ENCODE data around the gene TKFC.
"Not testable (repeated sequence)": the region's sequence is repeated elsewhere in the genome, so short reads cannot be mapped to it uniquely, and the experiment has no call there.

The TKFC gene

DNA sequence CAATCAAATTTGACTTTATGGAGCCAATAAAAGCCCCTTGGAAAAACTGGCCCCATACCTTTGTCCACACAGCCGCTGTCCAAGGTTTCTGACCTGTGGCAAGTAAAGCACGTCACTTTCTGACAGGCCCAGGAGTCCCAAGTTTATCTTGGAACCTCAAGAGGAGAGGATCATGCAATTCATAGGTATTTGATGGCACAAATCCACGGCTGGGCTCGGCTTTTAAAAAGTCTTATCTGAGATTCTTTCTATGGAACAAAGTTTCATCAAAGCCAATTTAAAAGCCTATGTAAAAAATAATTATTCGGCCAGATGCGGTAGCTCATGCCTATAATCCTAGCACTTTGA is 42.7 kb downstream of the TKFC start:
- TF ChIP-seq, protein P1, sequence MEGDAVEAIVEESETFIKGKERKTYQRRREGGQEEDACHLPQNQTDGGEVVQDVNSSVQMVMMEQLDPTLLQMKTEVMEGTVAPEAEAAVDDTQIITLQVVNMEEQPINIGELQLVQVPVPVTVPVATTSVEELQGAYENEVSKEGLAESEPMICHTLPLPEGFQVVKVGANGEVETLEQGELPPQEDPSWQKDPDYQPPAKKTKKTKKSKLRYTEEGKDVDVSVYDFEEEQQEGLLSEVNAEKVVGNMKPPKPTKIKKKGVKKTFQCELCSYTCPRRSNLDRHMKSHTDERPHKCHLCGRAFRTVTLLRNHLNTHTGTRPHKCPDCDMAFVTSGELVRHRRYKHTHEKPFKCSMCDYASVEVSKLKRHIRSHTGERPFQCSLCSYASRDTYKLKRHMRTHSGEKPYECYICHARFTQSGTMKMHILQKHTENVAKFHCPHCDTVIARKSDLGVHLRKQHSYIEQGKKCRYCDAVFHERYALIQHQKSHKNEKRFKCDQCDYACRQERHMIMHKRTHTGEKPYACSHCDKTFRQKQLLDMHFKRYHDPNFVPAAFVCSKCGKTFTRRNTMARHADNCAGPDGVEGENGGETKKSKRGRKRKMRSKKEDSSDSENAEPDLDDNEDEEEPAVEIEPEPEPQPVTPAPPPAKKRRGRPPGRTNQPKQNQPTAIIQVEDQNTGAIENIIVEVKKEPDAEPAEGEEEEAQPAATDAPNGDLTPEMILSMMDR (IDR thresholded peaks at IDR 0.05; ENCODE audit: low read depth, low read length, missing control alignments), result no peak
- no peak for DNase-seq (ENCODE audit: low read depth)
- no peak overlapping the region for H3K4me3 ChIP-seq (ENCODE audit: low read depth, low read length)

DNA sequence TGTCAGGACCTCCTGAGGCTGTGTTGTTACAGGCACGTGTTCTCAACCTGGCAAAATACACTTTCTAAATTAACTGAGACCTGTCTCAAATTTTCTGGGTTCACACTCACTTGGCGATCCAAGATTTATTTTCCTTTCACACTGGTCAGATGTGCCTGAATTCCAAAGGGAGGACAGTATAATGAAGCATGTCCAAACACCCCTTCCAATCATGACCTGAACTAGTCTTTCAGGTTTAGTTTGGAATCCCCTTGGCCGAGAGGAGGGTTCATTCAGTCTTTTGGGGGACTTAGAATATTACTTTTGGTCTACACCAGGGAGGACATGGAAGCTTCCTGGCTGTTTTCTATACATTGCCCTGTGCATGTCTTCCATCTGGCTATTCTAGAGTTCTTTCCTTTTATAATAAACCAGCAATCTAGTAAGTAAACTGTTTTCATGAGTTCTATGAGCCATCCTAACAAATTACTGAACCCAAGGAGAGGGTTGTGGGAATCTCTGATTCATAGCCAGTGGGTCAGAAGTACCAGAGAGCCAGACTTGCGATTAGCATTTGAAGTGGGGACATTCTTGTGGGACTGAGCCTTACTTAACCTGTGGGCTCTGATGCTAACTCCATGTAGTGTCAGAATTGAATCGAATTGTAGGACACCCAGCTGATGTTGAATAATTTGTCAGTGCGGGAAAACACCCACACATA is 44.6 kb downstream of the TKFC start:
- no peak for DNase-seq (ENCODE audit: low read depth)
- TF ChIP-seq, protein P1 (IDR thresholded peaks at IDR 0.05; ENCODE audit: low read depth, low read length, missing control alignments), result no peak
- no peak overlapping the region for H3K4me3 ChIP-seq (ENCODE audit: low read depth, low read length)

DNA sequence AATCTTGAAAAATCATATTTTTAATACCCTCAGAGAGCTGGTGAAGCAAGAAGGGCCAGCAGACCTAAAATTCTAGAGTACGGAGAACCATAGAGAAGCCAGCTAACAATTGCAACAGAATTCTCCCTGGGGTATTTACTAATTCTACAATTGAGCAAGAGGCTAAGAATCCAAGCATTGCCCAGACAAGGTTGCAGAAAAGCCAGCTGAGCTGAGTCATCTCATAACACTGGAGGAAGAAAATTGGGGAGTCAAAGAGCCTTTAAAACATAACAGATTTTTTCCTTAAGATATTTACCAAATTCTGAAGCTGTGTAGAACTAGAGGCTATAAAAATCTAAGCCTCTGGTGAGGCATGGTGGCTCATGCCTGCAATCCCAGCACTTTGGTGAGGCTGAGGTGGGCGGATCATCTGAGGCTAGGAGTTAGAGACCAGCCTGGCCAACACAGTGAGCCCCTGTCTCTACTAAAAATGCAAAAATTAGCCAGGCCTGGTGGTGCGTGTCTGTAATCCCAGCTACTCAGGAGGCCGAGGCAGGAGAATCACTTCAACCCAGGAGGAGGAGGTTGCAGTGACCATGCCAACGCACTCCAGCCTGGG is 45.8 kb downstream of the TKFC start:
- TF ChIP-seq, protein P1 (IDR thresholded peaks at IDR 0.05; ENCODE audit: low read depth, low read length, missing control alignments), result no peak
- DNase-seq (ENCODE audit: low read depth), result no peak
- H3K4me3 ChIP-seq (ENCODE audit: low read depth, low read length), result no peak overlapping the region

DNA sequence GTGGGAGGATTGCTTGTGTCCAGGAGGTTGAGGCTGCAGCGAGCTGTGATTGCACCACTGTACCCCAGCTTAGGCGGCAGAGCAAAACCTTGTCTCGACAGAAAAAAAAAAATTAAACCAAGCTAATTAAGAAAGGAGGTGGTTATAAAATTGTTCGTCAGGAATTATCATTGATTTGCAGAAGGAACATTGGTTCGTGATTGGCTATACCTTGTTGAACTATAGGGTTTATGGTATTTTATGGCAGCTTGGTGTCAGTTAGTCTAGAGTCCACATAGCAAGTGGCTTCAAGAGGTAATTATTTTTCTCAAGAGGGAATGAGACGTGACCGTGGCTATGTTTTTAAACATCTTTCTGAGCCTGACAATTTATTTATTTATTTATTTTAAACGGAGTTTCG is 47.9 kb downstream of the TKFC start:
- TF ChIP-seq, protein P1 (IDR thresholded peaks at IDR 0.05; ENCODE audit: low read depth, low read length, missing control alignments), result no peak
- no peak for DNase-seq (ENCODE audit: low read depth)
- H3K4me3 ChIP-seq (ENCODE audit: low read depth, low read length), result no peak overlapping the region

DNA sequence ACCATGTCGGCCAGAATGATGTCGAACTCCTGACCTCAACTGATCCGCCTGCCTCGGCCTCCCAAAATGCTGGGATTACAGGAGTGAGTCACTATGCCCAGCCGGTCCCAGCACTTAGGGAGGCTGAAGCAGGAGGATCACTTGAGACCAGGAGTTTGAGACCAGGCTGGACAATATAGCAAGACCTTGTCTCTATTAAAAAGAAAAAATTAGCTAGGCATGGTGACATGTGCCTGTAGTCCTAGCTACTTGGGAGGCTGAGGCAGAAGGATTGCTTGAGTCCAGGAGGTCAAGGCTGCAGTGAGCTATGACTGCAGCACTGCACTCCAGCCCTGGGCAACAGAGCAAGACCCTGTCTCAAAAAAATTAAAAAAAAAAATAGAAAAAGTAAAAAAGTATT is 50.8 kb downstream of the TKFC start:
- not testable (repeated sequence) for H3K4me3 ChIP-seq (ENCODE audit: low read depth, low read length)

DNA sequence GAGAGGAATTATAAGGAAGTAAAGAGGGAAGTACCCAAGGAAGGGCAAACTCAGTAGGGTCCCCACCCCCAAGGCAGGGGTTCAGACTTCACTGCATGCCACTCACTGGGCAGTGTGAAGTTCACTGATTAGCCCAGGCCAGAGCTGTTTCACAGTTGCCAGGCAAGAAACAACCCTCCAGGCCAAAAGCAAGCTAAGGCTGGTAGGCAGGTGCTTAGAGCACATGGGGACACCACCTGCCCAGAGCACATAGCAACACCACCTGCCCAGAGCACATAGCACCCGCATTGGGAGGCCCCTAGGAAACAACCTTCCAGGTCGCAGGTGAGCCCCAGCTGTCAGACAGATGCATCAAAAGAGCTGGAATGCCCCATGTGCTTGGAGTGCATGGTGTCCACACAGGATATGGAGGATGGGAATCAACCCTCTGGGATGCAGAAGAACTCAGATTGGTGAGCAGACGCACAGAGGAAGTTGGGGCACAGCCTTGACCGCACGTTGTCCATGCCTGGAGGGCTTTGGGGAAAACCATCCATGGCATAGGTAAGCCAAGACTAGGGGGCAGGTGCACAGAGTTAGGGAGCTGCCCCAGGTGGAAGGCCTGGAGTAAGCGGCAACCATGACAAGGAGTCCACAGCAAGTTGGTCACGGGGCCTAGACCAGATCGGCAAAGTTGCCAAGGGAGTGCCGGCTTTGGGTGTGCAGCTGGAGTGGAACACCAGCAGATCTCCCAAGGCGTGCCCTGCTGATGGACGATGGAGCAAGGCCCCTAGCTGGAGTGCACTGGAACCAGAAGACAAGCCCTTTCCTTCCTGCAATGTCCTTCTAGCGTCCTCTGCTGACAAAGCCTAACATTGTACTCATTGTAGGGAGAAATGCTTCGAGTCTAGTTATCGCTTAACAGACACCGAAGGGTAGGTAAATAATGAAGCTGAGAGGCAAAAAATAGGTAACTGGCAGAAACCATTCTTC is 51.5 kb downstream of the TKFC start:
- H3K4me3 ChIP-seq (ENCODE audit: low read depth, low read length), result no peak overlapping the region
- TF ChIP-seq, protein P1 (IDR thresholded peaks at IDR 0.05; ENCODE audit: low read depth, low read length, missing control alignments), result peak; percentile 40
- DNase-seq (ENCODE audit: low read depth), result no peak

More for the DNA sequence above, 50.8 kb downstream of the TKFC start:
- not testable (repeated sequence) for DNase-seq (ENCODE audit: low read depth)

DNA sequence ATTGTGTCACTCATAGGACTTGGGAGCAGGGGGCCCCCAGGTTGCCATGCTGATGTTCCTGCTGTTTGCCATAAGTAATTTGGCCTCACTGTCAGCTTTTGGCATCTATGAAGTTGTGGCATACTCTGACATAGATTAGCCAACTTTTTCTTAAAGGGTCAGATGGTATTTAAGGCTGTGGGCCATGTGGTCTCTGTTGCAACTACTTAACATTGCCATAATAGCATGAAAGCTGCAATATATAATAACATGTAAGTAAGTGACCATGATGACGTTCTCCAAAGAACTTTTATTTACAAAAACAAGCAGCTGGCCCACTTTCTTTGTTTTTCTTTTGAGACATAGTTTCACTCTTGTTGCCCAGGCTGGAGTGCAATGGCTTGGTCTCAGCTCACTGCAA is 57.1 kb downstream of the TKFC start:
- H3K4me3 ChIP-seq (ENCODE audit: low read depth, low read length), result no peak overlapping the region
- TF ChIP-seq, protein P1 (IDR thresholded peaks at IDR 0.05; ENCODE audit: low read depth, low read length, missing control alignments), result no peak
- no peak for DNase-seq (ENCODE audit: low read depth)

Data from GM12864 (cell line).